RWPE2 (cell line): ENCODE measurements around the gene UFC1.
"Not testable (repeated sequence)": the region's sequence is repeated elsewhere in the genome, so short reads cannot be mapped to it uniquely, and the experiment has no call there.

Experiments used
- ATAC-seq: fragments of 200-7000 bp; cut with Tn5 transposase; 3 replicates; pipeline ENCODE4 v1.9.1; 2021; ENCODE audit warnings: low read depth
- DNase-seq: peaks from one replicate; pipeline ENCODE4 v3.0.0-alpha.2; 2020; ENCODE audit warnings: low spot score
- H3K27ac ChIP-seq: fragments of 450-650 bp; 2 replicates; pipeline ENCODE4 v1.5.1; 2017; ENCODE audit warnings: mild to moderate bottlenecking; ENCODE audit not compliant: poor library complexity, severe bottlenecking
- H3K27me3 ChIP-seq: fragments of 250-450 bp; sonication (Bioruptor Pico); 2 replicates; pipeline ENCODE4 v1.5.1; 2021; ENCODE audit warnings: mild to moderate bottlenecking, moderate library complexity; ENCODE audit not compliant: insufficient read depth, poor library complexity, severe bottlenecking
- H3K36me3 ChIP-seq: fragments of 250-450 bp; sonication (Bioruptor Pico); 2 replicates; pipeline ENCODE4 v1.5.1; 2020; ENCODE audit warnings: low read depth, mild to moderate bottlenecking, moderate library complexity
- H3K4me1 ChIP-seq: fragments of 250-450 bp; sonication (Bioruptor Pico); 2 replicates; pipeline ENCODE4 v1.5.1; 2021; ENCODE audit warnings: mild to moderate bottlenecking, moderate library complexity; ENCODE audit not compliant: insufficient read depth, poor library complexity, severe bottlenecking
- H3K4me3 ChIP-seq: fragments of 250-450 bp; sonication (Bioruptor Pico); 2 replicates; pipeline ENCODE4 v1.5.1; 2021; ENCODE audit warnings: mild to moderate bottlenecking, moderate library complexity; ENCODE audit not compliant: severe bottlenecking
- H3K9me3 ChIP-seq: fragments of 250-450 bp; sonication (Bioruptor Pico); 2 replicates; pipeline ENCODE4 v1.5.1; 2021; ENCODE audit warnings: mild to moderate bottlenecking, moderate library complexity; ENCODE audit not compliant: severe bottlenecking
- CTCF ChIP-seq: fragments of 450-650 bp; IDR thresholded peaks from one replicate; pipeline ENCODE4 v1.5.1; 2017; ENCODE audit warnings: mild to moderate bottlenecking, moderate library complexity; ENCODE audit not compliant: poor library complexity, severe bottlenecking

UFC1 gene

GRCh38 chr1:161113915-161114314, 39.9 kb upstream of the UFC1 start:
- DNase-seq = no peak
- peak overlapping the region; percentile 75 for H3K27ac ChIP-seq
- TF ChIP-seq CTCF = no peak
- H3K36me3 ChIP-seq = peaks cover 56% of the 10 kb centered on the region
- no peaks in the 10 kb centered on the region for H3K27me3 ChIP-seq
- no peaks in the 10 kb centered on the region for H3K9me3 ChIP-seq
- H3K4me1 ChIP-seq = peaks cover 19% of the 10 kb centered on the region
- no peak for ATAC-seq
- no peak overlapping the region for H3K4me3 ChIP-seq

GRCh38 chr1:161114556-161114955, 39.2 kb upstream of the UFC1 start:
- Histone ChIP-seq H3K27me3 (no peaks in the 10 kb centered on the region), H3K36me3 (peaks cover 56% of the 10 kb centered on the region), H3K27ac (peak overlapping the region; percentile 75), H3K9me3 (no peaks in the 10 kb centered on the region), H3K4me1 (peaks cover 26% of the 10 kb centered on the region), H3K4me3 (no peak overlapping the region)
- ATAC-seq (no peak), DNase-seq (no peak)
- no peak for TF ChIP-seq CTCF

- peaks cover 26% of the 10 kb centered on the region for H3K4me1 ChIP-seq
- peak; percentile 87 for DNase-seq
- TF ChIP-seq CTCF = no peak
Measured at GRCh38 chr1:161115132-161115711, 38.6 kb upstream of the UFC1 start.

GRCh38 chr1:161115961-161116360, 37.8 kb upstream of the UFC1 start:
- DNase-seq, ATAC-seq, H3K9me3 ChIP-seq, H3K4me3 ChIP-seq, H3K27me3 ChIP-seq: not testable (repeated sequence)
- H3K4me1 ChIP-seq = peaks cover 26% of the 10 kb centered on the region
- H3K36me3 ChIP-seq = peaks cover 60% of the 10 kb centered on the region
- H3K27ac ChIP-seq = peak overlapping the region; percentile 75

More at GRCh38 chr1:161115132-161115711, 38.6 kb upstream of the UFC1 start:
- Histone ChIP-seq H3K27me3 (no peaks in the 10 kb centered on the region), H3K27ac (peak overlapping the region; percentile 75), H3K9me3 (no peaks in the 10 kb centered on the region), H3K4me3 (no peak overlapping the region), H3K36me3 (peaks cover 56% of the 10 kb centered on the region)
- ATAC-seq = peak; percentile 78

- H3K36me3 ChIP-seq = peaks cover 69% of the 10 kb centered on the region
- H3K4me1 ChIP-seq = peaks cover 26% of the 10 kb centered on the region
Measured at GRCh38 chr1:161117759-161118581, 35.8 kb upstream of the UFC1 start, which contains the start of the genes NIT1 and PFDN2. Gene NIT1, plus strand, starts transcription at chr1:161118105. Its CDS starts 72 bp downstream, at chr1:161118177. Gene PFDN2, minus strand, starts transcription at chr1:161118037. Its CDS starts 11 bp downstream, at chr1:161118026.

More at GRCh38 chr1:161117759-161118581, 35.8 kb upstream of the UFC1 start, which contains the start of the genes NIT1 and PFDN2:
- Histone ChIP-seq H3K27me3 (no peaks in the 10 kb centered on the region), H3K9me3 (no peaks in the 10 kb centered on the region), H3K4me3 (peak within 1 kb of the TSS; percentile 80), H3K27ac (peak within 1 kb of the TSS; percentile 75)
- no peak for TF ChIP-seq CTCF
- peak; percentile 65 for ATAC-seq
- DNase-seq = peak; percentile 79
